Vagina (tissue), 2 donors: ENCODE measurements around the gene SH3RF1. TPM values are rescaled to one million over a fixed set of nuclear protein-coding genes. Genes with fewer than 3 reads are reported as not detected.

ENCODE experiments used
- DNase-seq, 2 donors: peaks; one replicate each; pipeline ENCODE4 v3.0.0-alpha.2; 2017; ENCODE audit errors: extremely low spot score in 2 of 2
- H3K27ac ChIP-seq: fragments of 200-600 bp; sonication (generic); one replicate; pipeline ENCODE4 v1.5.1; 2019
- H3K27me3 ChIP-seq: fragments of 200-600 bp; sonication (generic); one replicate; pipeline ENCODE4 v1.5.1; 2019
- H3K36me3 ChIP-seq, 2 donors: fragments of 200-600 bp; sonication (generic); one replicate each; pipeline ENCODE4 v1.5.1; 2017 to 2019
- H3K4me1 ChIP-seq: fragments of 200-600 bp; sonication (generic); one replicate; pipeline ENCODE4 v1.5.1; 2019
- H3K4me3 ChIP-seq, 2 donors: fragments of 200-600 bp; sonication (generic); 1 replicate in 1 of 2; 2 replicates in 1 of 2; pipeline ENCODE4 v1.5.1; 2016 to 2019
- H3K9me3 ChIP-seq: fragments of 200-600 bp; sonication (generic); one replicate; pipeline ENCODE4 v1.5.1; 2019
- POLR2A ChIP-seq, 2 donors: fragments of 450-650 bp; IDR thresholded peaks; one replicate each; pipeline ENCODE4 v1.6.1; 2017; ENCODE audit warnings: antibody characterized with exemption in 2 of 2, mild to moderate bottlenecking in 2 of 2, moderate library complexity in 2 of 2
- POLR2AphosphoS5 ChIP-seq, 2 donors: sonication (generic); formaldehyde crosslinking; IDR thresholded peaks; one replicate each; pipeline ENCODE4 v1.9.0; 2017; ENCODE audit warnings: antibody characterized with exemption in 2 of 2, mild to moderate bottlenecking in 2 of 2, low read depth in 1 of 2; ENCODE audit not compliant: insufficient read depth in 1 of 2
- intact Hi-C: fragments of 100-400 bp; cut with DNase I; formaldehyde crosslinking; loops from one replicate; pipeline ENCODE4 v1.15.1; 2023
- total RNA-seq: library from RNA; depleted of rRNA; stranded (reverse); fragments of >200 nt; gene quantifications from one replicate; pipeline ENCODE4 v1.2.3, GENCODE V29; 2016
- TF ChIP-seq, protein P1 (sequence below), 3 experiments: fragments of 450-650 bp in 2 of 3; fragments of 200-600 bp in 1 of 3; sonication (generic) in 1 of 3; IDR thresholded peaks; one replicate each; pipeline ENCODE4 v1.5.1; 2017 to 2019; ENCODE audit warnings: antibody characterized with exemption in 3 of 3, mild to moderate bottlenecking in 2 of 3, moderate library complexity in 2 of 3

Gene SH3RF1
- total RNA-seq, 1 donor from 2014 or later, result 16.0 TPM

- Histone ChIP-seq H3K4me1 (peaks cover 4% of the 10 kb centered on the region), H3K27ac (no peak overlapping the region), H3K36me3 (peaks cover 0 to 12% of the 10 kb centered on the region in 2 donors), H3K27me3 (no peaks in the 10 kb centered on the region), H3K9me3 (no peaks in the 10 kb centered on the region), H3K4me3 (no peak overlapping the region)
- intact Hi-C loops, result no loop called here
- TF ChIP-seq POLR2A (IDR thresholded peaks at IDR 0.05) (no peak), POLR2AphosphoS5 (IDR thresholded peaks at IDR 0.05; ENCODE audit: insufficient read depth in 1 of 2, low read depth in 1 of 2) (no peak)
- TF ChIP-seq, protein P1, sequence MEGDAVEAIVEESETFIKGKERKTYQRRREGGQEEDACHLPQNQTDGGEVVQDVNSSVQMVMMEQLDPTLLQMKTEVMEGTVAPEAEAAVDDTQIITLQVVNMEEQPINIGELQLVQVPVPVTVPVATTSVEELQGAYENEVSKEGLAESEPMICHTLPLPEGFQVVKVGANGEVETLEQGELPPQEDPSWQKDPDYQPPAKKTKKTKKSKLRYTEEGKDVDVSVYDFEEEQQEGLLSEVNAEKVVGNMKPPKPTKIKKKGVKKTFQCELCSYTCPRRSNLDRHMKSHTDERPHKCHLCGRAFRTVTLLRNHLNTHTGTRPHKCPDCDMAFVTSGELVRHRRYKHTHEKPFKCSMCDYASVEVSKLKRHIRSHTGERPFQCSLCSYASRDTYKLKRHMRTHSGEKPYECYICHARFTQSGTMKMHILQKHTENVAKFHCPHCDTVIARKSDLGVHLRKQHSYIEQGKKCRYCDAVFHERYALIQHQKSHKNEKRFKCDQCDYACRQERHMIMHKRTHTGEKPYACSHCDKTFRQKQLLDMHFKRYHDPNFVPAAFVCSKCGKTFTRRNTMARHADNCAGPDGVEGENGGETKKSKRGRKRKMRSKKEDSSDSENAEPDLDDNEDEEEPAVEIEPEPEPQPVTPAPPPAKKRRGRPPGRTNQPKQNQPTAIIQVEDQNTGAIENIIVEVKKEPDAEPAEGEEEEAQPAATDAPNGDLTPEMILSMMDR (IDR thresholded peaks at IDR 0.05), result no peak
- DNase-seq, result no peak
Measured at GRCh38 chr4:169109035-169109675, 161.6 kb downstream of the SH3RF1 start.

DNA sequence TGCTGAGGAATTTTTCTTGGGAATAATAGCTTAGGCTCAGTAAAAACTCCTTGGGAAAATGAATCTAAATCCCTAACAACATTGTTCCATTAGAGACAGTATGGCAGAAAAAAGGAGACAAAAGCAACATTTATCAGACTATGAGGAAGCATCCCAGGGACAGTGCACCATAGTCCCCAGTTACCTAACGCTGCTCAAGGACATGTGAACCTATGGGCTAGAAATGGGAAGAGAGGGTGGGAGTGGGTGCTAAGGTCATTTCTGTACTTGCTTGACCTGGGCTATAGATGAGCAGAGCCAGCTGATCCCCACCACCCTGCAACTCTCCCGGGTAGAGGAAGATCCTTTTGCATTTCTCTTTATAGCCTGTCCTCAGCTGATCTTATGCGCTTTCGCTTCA is 162.5 kb downstream of the SH3RF1 start:
- H3K27me3 ChIP-seq, result no peaks in the 10 kb centered on the region
- H3K27ac ChIP-seq, result no peak overlapping the region
- no peak overlapping the region for H3K4me3 ChIP-seq
- peaks cover 11% of the 10 kb centered on the region for H3K4me1 ChIP-seq
- TF ChIP-seq POLR2A (IDR thresholded peaks at IDR 0.05) (no peak), POLR2AphosphoS5 (IDR thresholded peaks at IDR 0.05; ENCODE audit: insufficient read depth in 1 of 2, low read depth in 1 of 2) (no peak)
- TF ChIP-seq, protein P1 (IDR thresholded peaks at IDR 0.05), result no peak
- H3K36me3 ChIP-seq, result peaks cover 0 to 8% of the 10 kb centered on the region in 2 donors
- DNase-seq, result no peak
- intact Hi-C loops, result no loop called here
- no peaks in the 10 kb centered on the region for H3K9me3 ChIP-seq

GRCh38 chr4:169107528-169107927 is 163.2 kb downstream of the SH3RF1 start:
- TF ChIP-seq, protein P1 (IDR thresholded peaks at IDR 0.05), result no peak
- TF ChIP-seq POLR2AphosphoS5 (IDR thresholded peaks at IDR 0.05; ENCODE audit: insufficient read depth in 1 of 2, low read depth in 1 of 2) (no peak), POLR2A (IDR thresholded peaks at IDR 0.05) (no peak)
- no peak for DNase-seq
- intact Hi-C loops, result no loop called here
- Histone ChIP-seq H3K4me1 (peaks cover 11% of the 10 kb centered on the region), H3K27me3 (no peaks in the 10 kb centered on the region), H3K9me3 (no peaks in the 10 kb centered on the region), H3K27ac (no peak overlapping the region), H3K36me3 (peaks cover 0 to 8% of the 10 kb centered on the region in 2 donors), H3K4me3 (no peak overlapping the region)

DNA sequence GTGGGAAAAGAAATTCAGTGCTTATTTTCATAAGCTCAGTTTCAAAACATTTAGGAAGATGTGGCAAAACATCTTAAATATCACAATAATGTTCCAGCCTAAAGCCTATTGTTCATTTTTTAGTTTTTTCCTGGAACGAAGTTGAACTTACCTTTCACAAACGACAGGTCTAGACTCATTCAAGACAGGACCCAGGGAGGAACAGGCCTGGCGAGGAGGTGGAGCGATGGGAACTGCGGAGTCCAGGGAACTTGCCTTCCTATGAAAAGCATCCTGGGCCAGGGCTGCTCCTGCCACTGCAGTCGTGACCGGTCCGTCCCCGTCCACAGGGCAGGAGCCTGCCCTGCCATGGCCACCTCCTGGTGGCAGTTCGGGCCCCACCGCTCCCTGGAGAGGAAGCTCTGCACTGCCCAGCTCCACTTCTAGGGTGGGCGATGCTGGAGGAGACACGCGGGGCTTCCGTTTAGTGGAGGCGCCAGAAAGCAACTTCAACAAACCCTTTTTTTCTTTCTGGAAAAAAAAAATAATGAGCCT is 164.0 kb downstream of the SH3RF1 start:
- peaks cover 18% of the 10 kb centered on the region for H3K4me1 ChIP-seq
- no peak overlapping the region for H3K4me3 ChIP-seq

More for the DNA sequence above, 164.0 kb downstream of the SH3RF1 start:
- DNase-seq, result no peak
- TF ChIP-seq, protein P1 (IDR thresholded peaks at IDR 0.05), result no peak
- TF ChIP-seq POLR2AphosphoS5 (IDR thresholded peaks at IDR 0.05; ENCODE audit: insufficient read depth in 1 of 2, low read depth in 1 of 2), result no peak
- Histone ChIP-seq H3K36me3 (peaks cover 0 to 8% of the 10 kb centered on the region in 2 donors), H3K27me3 (no peaks in the 10 kb centered on the region), H3K27ac (no peak overlapping the region), H3K9me3 (no peaks in the 10 kb centered on the region)
- intact Hi-C loops, result no loop called here
